ENCODE results near the gene FBH1. TPM values are rescaled to one million over a fixed set of nuclear protein-coding genes. Genes with fewer than 3 reads are reported as not detected.

FBH1 gene
- 10 to 100 TPM; 74.7 to 77.4 TPM for total RNA-seq
- 10 to 100 TPM; 78.9 to 96.1 (median 88.1) TPM for polyA plus RNA-seq (ENCODE audit: insufficient read length in 6 of 6)
- long read RNA-seq, donor 1, partial matches to known transcripts: 54 of 57 reads
- long read RNA-seq, donor 1, other reads (novel, unspliced or antisense): 0 of 57 reads
- long read RNA-seq, donor 2, partial matches to known transcripts: 21 of 24 reads
- long read RNA-seq, donor 2, other reads (novel, unspliced or antisense): 0 of 24 reads
- long read RNA-seq, donor 3, partial matches to known transcripts: 13 of 18 reads
- long read RNA-seq, donor 3, other reads (novel, unspliced or antisense): 0 of 18 reads
- long read RNA-seq, donor 4, partial matches to known transcripts: 4 of 6 reads
- long read RNA-seq, donor 4, other reads (novel, unspliced or antisense): 1 of 6 reads
- long read RNA-seq, donor 5, partial matches to known transcripts: 26 of 27 reads
- long read RNA-seq, donor 5, other reads (novel, unspliced or antisense): 0 of 27 reads
- long read RNA-seq, donor 6, transcript FBH1-201 (21 exons, 3,560 nt): major isoform, 6 of 19 reads
- long read RNA-seq, donor 6, partial matches to known transcripts: 12 of 19 reads
- long read RNA-seq, donor 6, other reads (novel, unspliced or antisense): 0 of 19 reads
- long read RNA-seq, donor 7, partial matches to known transcripts: 10 of 14 reads
- long read RNA-seq, donor 7, other reads (novel, unspliced or antisense): 0 of 14 reads
- long read RNA-seq, donor 8, transcript FBH1-201 (21 exons, 3,560 nt): major isoform, 5 of 39 reads
- long read RNA-seq, donor 8, partial matches to known transcripts: 33 of 39 reads
- long read RNA-seq, donor 8, other reads (novel, unspliced or antisense): 0 of 39 reads
- long read RNA-seq, donor 9: 0 reads
- long read RNA-seq, donor 10, partial matches to known transcripts: 2 of 5 reads
- long read RNA-seq, donor 10, other reads (novel, unspliced or antisense): 1 of 5 reads
- long read RNA-seq, donor 11, partial matches to known transcripts: 18 of 23 reads
- long read RNA-seq, donor 11, other reads (novel, unspliced or antisense): 0 of 23 reads
- long read RNA-seq, donor 12, transcript FBH1-201 (21 exons, 3,560 nt): major isoform, 5 of 29 reads
- long read RNA-seq, donor 12, partial matches to known transcripts: 24 of 29 reads
- long read RNA-seq, donor 12, other reads (novel, unspliced or antisense): 0 of 29 reads

DNA sequence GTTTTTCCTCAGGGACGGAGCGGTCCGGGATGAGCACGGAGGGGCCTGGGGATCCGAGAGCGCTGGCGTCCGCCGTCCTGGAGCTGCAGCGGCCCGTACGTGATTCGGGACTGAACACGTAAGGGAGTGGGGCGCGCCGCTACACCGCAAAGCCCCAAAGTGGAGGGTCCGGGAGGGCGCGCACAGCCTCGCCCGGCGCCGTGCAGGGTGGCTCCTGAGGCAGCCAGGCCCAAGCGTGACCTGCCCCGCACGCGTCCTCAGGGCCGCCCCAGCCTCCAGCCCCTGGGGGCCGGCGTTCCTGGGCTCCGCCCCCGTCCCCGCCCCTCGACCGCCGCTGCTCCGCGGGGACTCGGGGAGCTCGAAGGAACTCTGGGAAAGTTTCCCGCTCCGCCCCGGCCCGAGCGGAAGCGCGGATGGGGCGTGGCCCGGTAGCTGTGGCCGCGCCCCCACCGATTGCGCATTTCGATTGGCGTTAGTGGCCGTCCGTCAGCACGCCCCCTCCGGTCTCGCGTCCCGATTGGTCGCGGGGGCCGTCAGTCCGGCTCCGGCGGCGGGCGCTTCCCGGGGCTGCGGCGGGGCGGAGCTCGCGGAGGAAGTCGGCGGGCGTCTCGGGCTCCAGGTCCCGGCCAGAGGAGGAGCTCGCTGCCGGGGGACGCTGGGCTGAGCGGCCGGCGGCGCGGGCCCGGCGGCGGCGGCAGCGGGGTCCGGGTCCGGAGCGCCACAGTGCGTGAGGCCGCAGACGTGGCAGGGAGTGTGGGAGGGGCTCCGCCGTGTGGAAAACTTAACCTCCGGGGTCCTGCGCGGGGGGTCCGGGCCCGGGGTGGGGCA is at the start of gene FBH1, which contains the start of gene ANKRD16:
TSS of gene FBH1 (plus strand) at position 620 of the 828 bp plus-strand sequence. CDS start at position 723, 103 bp downstream.
TSS of gene ANKRD16 (minus strand) at position 270 of the 828 bp plus-strand sequence. CDS start 539 bp downstream, outside the sequence.
- intact Hi-C loops (cut with DNase I): no loop called here
- DNase-seq: peak; percentile 98 to 99 (median 99)
- peak; percentile 97 for ATAC-seq
- no peak for TF ChIP-seq CTCF (IDR thresholded peaks at IDR 0.05)
- Histone ChIP-seq H3K27me3 (no peaks in the 10 kb centered on the region), H3K36me3 (peaks cover 0 to 10% of the 10 kb centered on the region in 2 donors), H3K4me3 (peak within 1 kb of the TSS; percentile 92 to 95), H3K27ac (peak within 1 kb of the TSS; percentile 48 to 81), H3K4me1 (peaks cover 18 to 52% of the 10 kb centered on the region in 2 donors), H3K9me3 (no peaks in the 10 kb centered on the region)

- Histone ChIP-seq H3K4me3 (no peak overlapping the region), H3K27ac (no peak overlapping the region), H3K36me3 (no peaks in the 10 kb centered on the region), H3K4me1 (no peaks in the 10 kb centered on the region), H3K27me3 (peaks cover 0 to 7% of the 10 kb centered on the region in 2 donors), H3K9me3 (no peaks in the 10 kb centered on the region)
- ATAC-seq: no peak
- no peak for TF ChIP-seq CTCF (IDR thresholded peaks at IDR 0.05)
- DNase-seq: peak in 1 of 4 donors; percentile 27
- intact Hi-C loops (cut with DNase I): no loop called here
These were observed 49.4 kb upstream of the FBH1 start for GRCh38 chr10:5840314-5841307.

GRCh38 chr10:5841965-5842364 is 48.1 kb upstream of the FBH1 start:
- ATAC-seq: no peak
- intact Hi-C loops (cut with DNase I): no loop called here

More at GRCh38 chr10:5841965-5842364, 48.1 kb upstream of the FBH1 start:
- DNase-seq: peak in 1 of 4 donors; percentile 17
- Histone ChIP-seq H3K27me3 (peaks cover 0 to 7% of the 10 kb centered on the region in 2 donors), H3K36me3 (no peaks in the 10 kb centered on the region), H3K4me1 (no peaks in the 10 kb centered on the region), H3K27ac (no peak overlapping the region), H3K9me3 (no peaks in the 10 kb centered on the region), H3K4me3 (no peak overlapping the region)
- TF ChIP-seq CTCF (IDR thresholded peaks at IDR 0.05): no peak

Measured in left lung (tissue), 14 donors.